Ovary (tissue), 9 donors: ENCODE results near the gene QRFPR. TPM values are rescaled to one million over a fixed set of nuclear protein-coding genes. Genes with fewer than 3 reads are reported as not detected.
"Not testable (repeated sequence)": the region's sequence is repeated elsewhere in the genome, so short reads cannot be mapped to it uniquely, and the experiment has no call there.

Experiments
- DNase-seq, 5 donors: peaks; one replicate each; pipeline ENCODE4 v3.0.0-alpha.2; 2019 to 2020
- H3K27ac ChIP-seq, 2 donors: fragments of 200-600 bp; one replicate each; pipeline versions ENCODE4 v1.5.1 to v1.8.0; 2019 to 2022
- H3K27me3 ChIP-seq: fragments of 200-600 bp; one replicate; pipeline ENCODE4 v1.8.0; 2022
- H3K36me3 ChIP-seq: fragments of 200-600 bp; sonication (generic); one replicate; pipeline ENCODE4 v1.5.1; 2019
- H3K4me1 ChIP-seq: one replicate; pipeline ENCODE4 v1.8.1; 2013; ENCODE audit warnings: mild to moderate bottlenecking, moderate library complexity; ENCODE audit not compliant: insufficient read depth
- H3K4me3 ChIP-seq: fragments of 200-600 bp; sonication (generic); one replicate; pipeline ENCODE4 v1.5.1; 2017
- H3K9me3 ChIP-seq, 2 donors: fragments of 200-600 bp in 1 of 2; sonication (generic) in 1 of 2; one replicate each; pipeline versions ENCODE4 v1.5.1 to v1.8.1; 2013 to 2019; ENCODE audit warnings: mild to moderate bottlenecking in 1 of 2, moderate library complexity in 1 of 2
- CTCF ChIP-seq, 3 donors: fragments of 450-650 bp in 2 of 3; fragments of 200-600 bp in 1 of 3; IDR thresholded peaks; one replicate each; pipeline versions ENCODE4 v1.5.1 to v1.8.0; 2016 to 2022; ENCODE audit warnings: antibody characterized with exemption in 3 of 3, mild to moderate bottlenecking in 1 of 3
- EP300 ChIP-seq: sonication (generic); formaldehyde crosslinking; IDR thresholded peaks from one replicate; pipeline ENCODE4 v1.6.1; 2017; ENCODE audit warnings: antibody characterized with exemption
- POLR2A ChIP-seq: fragments of 450-650 bp; IDR thresholded peaks from one replicate; pipeline ENCODE4 v1.6.1; 2017; ENCODE audit warnings: antibody characterized with exemption, mild to moderate bottlenecking, moderate library complexity
- WGBS, 3 donors: extraction: QIAGEN DNeasy Blood & Tissue Kit in 1 of 3; methylation state at CpG; one replicate each; pipeline versions ENCODE4 v1.1.5 to v1.1.7; 2013 to 2017; 5-methylcytosine and 5-hydroxymethylcytosine counted together
- intact Hi-C, 4 donors: fragments of 100-400 bp; cut with DNase I; formaldehyde crosslinking; loops; one replicate each; pipeline versions ENCODE4 v1.11.0 to v1.15.1; 2022 to 2023
- polyA plus RNA-seq, 2 donors: library from polyadenylated mRNA; stranded (reverse); fragments of 200-250 nt in 1 of 2; fragments of 350-450 nt in 1 of 2; fragmentation: Illumina TruSeq in 1 of 2; extraction: RNeasy Lipid Tissue Mini Kit (QIAGEN cat#74804) in 1 of 2; gene quantifications; one replicate each; pipeline ENCODE4 v1.2.3, GENCODE V29; 2013 to 2014
- total RNA-seq, 7 donors: library from RNA; depleted of rRNA in 2 of 7; stranded (reverse); fragments of >200 nt in 2 of 7; fragmentation: NEBNext Ultra II Directional in 3 of 7; extraction: Animal tissue kit (Norgen Biotek cat#: 25700) in 3 of 7; gene quantifications; one replicate each; pipeline versions ENCODE4 v1.1.0 to v1.2.4, GENCODE V29; 2016 to 2023
- donor health status: DM: no; HTN: no; CAD: no; lungs with moderate emphysema.
- donor health status: DM: no; HTN: no; CAD: no.
- donor health status: Bipolar disorder and iron deficiency.
- donor health status: DM: yes; HTN: yes; CAD: no.
- donor health status: DM: no; HTN: no; CAD: no.
- donor health status: DM: yes; HTN: yes; CAD: no.

QRFPR gene
- total and polyA plus RNA-seq, 9 donors: 0.27 to 1.4 (median 0.40) TPM; not detected in 2

GRCh38 chr4:121324331-121324730 lies 56.5 kb downstream of the QRFPR start:
- WGBS, 3 donors: 94 to 95% (median 94%) methylated on average over 3 of the region's 3 CpGs
- Histone ChIP-seq H3K27ac (no peak overlapping the region), H3K9me3 (no peaks in the 10 kb centered on the region), H3K4me3 (no peak overlapping the region), H3K36me3 (no peaks in the 10 kb centered on the region), H3K27me3 (no peaks in the 10 kb centered on the region), H3K4me1 (no peaks in the 10 kb centered on the region)
- no peak for TF ChIP-seq EP300
- TF ChIP-seq POLR2A: no peak
- TF ChIP-seq CTCF (IDR thresholded peaks at IDR 0.05): no peak
- intact Hi-C loops: no loop called here
- DNase-seq: no peak

GRCh38 chr4:121321466-121321865 lies 59.4 kb downstream of the QRFPR start:
- TF ChIP-seq CTCF (IDR thresholded peaks at IDR 0.05) (no peak), EP300 (no peak)
- Histone ChIP-seq H3K36me3 (no peaks in the 10 kb centered on the region), H3K9me3 (no peaks in the 10 kb centered on the region), H3K4me1 (no peaks in the 10 kb centered on the region), H3K27me3 (no peaks in the 10 kb centered on the region), H3K4me3 (no peak overlapping the region), H3K27ac (no peak overlapping the region)
- DNase-seq: no peak
- intact Hi-C loops: no loop called here
- 3 to 4% (median 4%) methylated on average over 3 of the region's 3 CpGs for WGBS, 3 donors

- Histone ChIP-seq H3K36me3 (no peaks in the 10 kb centered on the region), H3K4me1 (no peaks in the 10 kb centered on the region), H3K9me3 (no peaks in the 10 kb centered on the region), H3K27me3 (no peaks in the 10 kb centered on the region), H3K4me3 (no peak overlapping the region), H3K27ac (no peak overlapping the region)
- no peak for TF ChIP-seq POLR2A
- TF ChIP-seq CTCF (IDR thresholded peaks at IDR 0.05): no peak
- TF ChIP-seq EP300: no peak
- 85 to 92% (median 91%) methylated on average over 2 of the region's 2 CpGs for WGBS, 3 donors
- no peak for DNase-seq
- intact Hi-C loops: no loop called here
Observed at GRCh38 chr4:121316091-121316490, 64.7 kb downstream of the QRFPR start.

- H3K36me3 ChIP-seq, H3K27ac ChIP-seq, DNase-seq, H3K27me3 ChIP-seq, intact Hi-C loops, H3K4me1 ChIP-seq, H3K4me3 ChIP-seq, H3K9me3 ChIP-seq: not testable (repeated sequence)
- WGBS, 3 donors: 76 to 94% (median 87%) methylated on average over 2 of the region's 2 CpGs
Observed at GRCh38 chr4:121313430-121313829, 67.4 kb downstream of the QRFPR start.

- no peaks in the 10 kb centered on the region for H3K4me1 ChIP-seq
- intact Hi-C loops: no loop called here
- no peak overlapping the region for H3K27ac ChIP-seq
- 77 to 85% (median 81%) methylated on average over 7 of the region's 7 CpGs for WGBS, 3 donors
- no peaks in the 10 kb centered on the region for H3K36me3 ChIP-seq
- no peaks in the 10 kb centered on the region for H3K9me3 ChIP-seq
- H3K27me3 ChIP-seq: no peaks in the 10 kb centered on the region
- DNase-seq: no peak
- H3K4me3 ChIP-seq: no peak overlapping the region
- TF ChIP-seq POLR2A (no peak), EP300 (no peak), CTCF (IDR thresholded peaks at IDR 0.05) (no peak)
Observed at GRCh38 chr4:121308828-121309227, 72.0 kb downstream of the QRFPR start.
